ENCODE data around the gene MACC1. TPM values are rescaled to one million over a fixed set of nuclear protein-coding genes. Genes with fewer than 3 reads are reported as not detected.

Gene MACC1
- polyA plus RNA-seq, 1 of the 3 experiments (the other 2 are of a cell fraction), result not detected

GRCh38 chr7:20165146-20165510, 52.1 kb downstream of the MACC1 start:
- H3K4me1 ChIP-seq (ENCODE audit: control insufficient read depth in 1 of 2, insufficient read depth in 2 of 2, low read depth in 1 of 2, low read length in 1 of 2), result no peaks in the 10 kb centered on the region
- no peak overlapping the region for H3K4me3 ChIP-seq (ENCODE audit: low read depth in 2 of 2, low read length in 1 of 2)
- no peaks in the 10 kb centered on the region for H3K27me3 ChIP-seq (ENCODE audit: insufficient read depth)
- H2AFZ ChIP-seq (ENCODE audit: low read depth), result no peak overlapping the region
- no peaks in the 10 kb centered on the region for H3K9me3 ChIP-seq
- POLR2A ChIA-PET, result no interaction called here
- WGBS (ENCODE audit: low lambda C conversion rate), result 41% methylated on average over 1 of the region's 1 CpG
- no peaks in the 10 kb centered on the region for H3K36me3 ChIP-seq (replicated peaks in 1 of 2; ENCODE audit: control insufficient read depth in 1 of 2, insufficient read depth in 2 of 2, low read length in 1 of 2)
- CTCF ChIA-PET, result interaction anchor here (0.6 to 1.0 kb wide), 3 partner anchors 291 to 1030 kb away, joined by 3 to 4 read pairs (median 4); no protein-coding TSS in a partner anchor
- H3K9me2 ChIP-seq, result no peaks in the 10 kb centered on the region
- no peak overlapping the region for H3K4me2 ChIP-seq
- no peaks in the 10 kb centered on the region for H4K20me1 ChIP-seq (ENCODE audit: insufficient read depth)
- H3K79me2 ChIP-seq (ENCODE audit: insufficient read depth), result no peaks in the 10 kb centered on the region
- DNase-seq, result no peak
- TF ChIP-seq ELF1 (IDR thresholded peaks at IDR 0.05) (no peak), EP300 (IDR thresholded peaks at IDR 0.05; ENCODE audit: borderline replicate concordance in 1 of 2, low read depth in 1 of 2, low read length in 1 of 2) (no peak), NFIC (IDR thresholded peaks at IDR 0.05; ENCODE audit: borderline replicate concordance) (no peak), RCOR1 (IDR thresholded peaks at IDR 0.05; ENCODE audit: low read length) (no peak), TCF12 (IDR thresholded peaks at IDR 0.05) (no peak), NRF1 (IDR thresholded peaks at IDR 0.05; ENCODE audit: low read depth, low read length) (no peak), MXI1 (IDR thresholded peaks at IDR 0.05; ENCODE audit: low read depth, low read length) (no peak), RFX5 (IDR thresholded peaks at IDR 0.05; ENCODE audit: low read length) (no peak)
- TF ChIP-seq, protein P1, sequence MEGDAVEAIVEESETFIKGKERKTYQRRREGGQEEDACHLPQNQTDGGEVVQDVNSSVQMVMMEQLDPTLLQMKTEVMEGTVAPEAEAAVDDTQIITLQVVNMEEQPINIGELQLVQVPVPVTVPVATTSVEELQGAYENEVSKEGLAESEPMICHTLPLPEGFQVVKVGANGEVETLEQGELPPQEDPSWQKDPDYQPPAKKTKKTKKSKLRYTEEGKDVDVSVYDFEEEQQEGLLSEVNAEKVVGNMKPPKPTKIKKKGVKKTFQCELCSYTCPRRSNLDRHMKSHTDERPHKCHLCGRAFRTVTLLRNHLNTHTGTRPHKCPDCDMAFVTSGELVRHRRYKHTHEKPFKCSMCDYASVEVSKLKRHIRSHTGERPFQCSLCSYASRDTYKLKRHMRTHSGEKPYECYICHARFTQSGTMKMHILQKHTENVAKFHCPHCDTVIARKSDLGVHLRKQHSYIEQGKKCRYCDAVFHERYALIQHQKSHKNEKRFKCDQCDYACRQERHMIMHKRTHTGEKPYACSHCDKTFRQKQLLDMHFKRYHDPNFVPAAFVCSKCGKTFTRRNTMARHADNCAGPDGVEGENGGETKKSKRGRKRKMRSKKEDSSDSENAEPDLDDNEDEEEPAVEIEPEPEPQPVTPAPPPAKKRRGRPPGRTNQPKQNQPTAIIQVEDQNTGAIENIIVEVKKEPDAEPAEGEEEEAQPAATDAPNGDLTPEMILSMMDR (IDR thresholded peaks at IDR 0.05), result no peak
- no peak overlapping the region for H3K27ac ChIP-seq (ENCODE audit: low read depth in 2 of 2, low read length in 1 of 2)
- no peaks in the 10 kb centered on the region for H3F3A ChIP-seq (replicated peaks; ENCODE audit: insufficient read depth)
- no peak overlapping the region for H3K9ac ChIP-seq

- WGBS (ENCODE audit: low lambda C conversion rate), result 59% methylated on average over 6 of the region's 6 CpGs
- H3K4me3 ChIP-seq (ENCODE audit: low read depth in 2 of 2, low read length in 1 of 2), result no peak overlapping the region
- no peak overlapping the region for H2AFZ ChIP-seq (ENCODE audit: low read depth)
- TF ChIP-seq, protein P2, sequence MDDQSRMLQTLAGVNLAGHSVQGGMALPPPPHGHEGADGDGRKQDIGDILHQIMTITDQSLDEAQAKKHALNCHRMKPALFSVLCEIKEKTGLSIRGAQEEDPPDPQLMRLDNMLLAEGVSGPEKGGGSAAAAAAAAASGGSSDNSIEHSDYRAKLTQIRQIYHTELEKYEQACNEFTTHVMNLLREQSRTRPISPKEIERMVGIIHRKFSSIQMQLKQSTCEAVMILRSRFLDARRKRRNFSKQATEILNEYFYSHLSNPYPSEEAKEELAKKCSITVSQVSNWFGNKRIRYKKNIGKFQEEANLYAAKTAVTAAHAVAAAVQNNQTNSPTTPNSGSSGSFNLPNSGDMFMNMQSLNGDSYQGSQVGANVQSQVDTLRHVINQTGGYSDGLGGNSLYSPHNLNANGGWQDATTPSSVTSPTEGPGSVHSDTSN (IDR thresholded peaks at IDR 0.05), result no peak
- TF ChIP-seq CHD2 (IDR thresholded peaks at IDR 0.05; ENCODE audit: low read length, partially characterized antibody), result no peak
- no peak for TF ChIP-seq JUND (IDR thresholded peaks at IDR 0.05)
- no peak for TF ChIP-seq RCOR1 (IDR thresholded peaks at IDR 0.05; ENCODE audit: low read length)
- TF ChIP-seq MEF2A (IDR thresholded peaks at IDR 0.05; ENCODE audit: borderline replicate concordance, low read depth), result no peak
- TF ChIP-seq IRF3 (IDR thresholded peaks at IDR 0.05; ENCODE audit: low read depth, low read length), result no peak
- no peak for TF ChIP-seq NRF1 (IDR thresholded peaks at IDR 0.05; ENCODE audit: low read depth, low read length)
- no peak for TF ChIP-seq FOXM1 (IDR thresholded peaks at IDR 0.05; ENCODE audit: low read depth)
- TF ChIP-seq MAX (IDR thresholded peaks at IDR 0.05; ENCODE audit: low read depth), result no peak
- TF ChIP-seq TEAD4 (IDR thresholded peaks at IDR 0.05; ENCODE audit: borderline replicate concordance, insufficient read depth), result no peak
- no peaks in the 10 kb centered on the region for H3F3A ChIP-seq (replicated peaks; ENCODE audit: insufficient read depth)
- H3K27ac ChIP-seq (ENCODE audit: low read depth in 2 of 2, low read length in 1 of 2), result no peak overlapping the region
- DNase-seq, result no peak
- no peaks in the 10 kb centered on the region for H3K27me3 ChIP-seq (ENCODE audit: insufficient read depth)
- POLR2A ChIA-PET, result no interaction called here
- H4K20me1 ChIP-seq (ENCODE audit: insufficient read depth), result no peaks in the 10 kb centered on the region
- CTCF ChIA-PET, result interaction anchor here (0.6 to 1.0 kb wide), 4 partner anchors 70 to 1031 kb away, joined by 3 to 4 read pairs (median 4); no protein-coding TSS in a partner anchor
- no peak overlapping the region for H3K9ac ChIP-seq
- no peaks in the 10 kb centered on the region for H3K79me2 ChIP-seq (ENCODE audit: insufficient read depth)
- H3K9me2 ChIP-seq, result no peaks in the 10 kb centered on the region
- no peak overlapping the region for H3K4me2 ChIP-seq
- no peaks in the 10 kb centered on the region for H3K9me3 ChIP-seq
- no peaks in the 10 kb centered on the region for H3K4me1 ChIP-seq (ENCODE audit: control insufficient read depth in 1 of 2, insufficient read depth in 2 of 2, low read depth in 1 of 2, low read length in 1 of 2)
- no peaks in the 10 kb centered on the region for H3K36me3 ChIP-seq (replicated peaks in 1 of 2; ENCODE audit: control insufficient read depth in 1 of 2, insufficient read depth in 2 of 2, low read length in 1 of 2)
These were observed 52.6 kb downstream of the MACC1 start for GRCh38 chr7:20164425-20165145.
